Islet precursor cell (in vitro differentiated cells): Measurements from ENCODE around the gene TREML2.
A peak's percentile ranks its signal among the peaks of the same experiment; 100 is the strongest.

Experiments used
- DNase-seq: peaks from one replicate; pipeline ENCODE4 v3.0.0-alpha.2; 2018

TREML2 gene

GRCh38 chr6:41174610-41175009 lies 26.3 kb downstream of the TREML2 start:
- no peak for DNase-seq

- peak; percentile 15 for DNase-seq
Observed at GRCh38 chr6:41171908-41172307, 29.0 kb downstream of the TREML2 start.

GRCh38 chr6:41170547-41171160 lies 30.3 kb downstream of the TREML2 start:
- DNase-seq: peak; percentile 34

GRCh38 chr6:41167173-41167963 lies 33.6 kb downstream of the TREML2 start:
- peak; percentile 81 for DNase-seq

- no peak for DNase-seq
Observed at GRCh38 chr6:41164551-41165120, 36.3 kb downstream of the TREML2 start.

- peak; percentile 52 for DNase-seq
Observed at GRCh38 chr6:41163419-41163717, 37.6 kb downstream of the TREML2 start.

GRCh38 chr6:41162687-41163418 lies 38.1 kb downstream of the TREML2 start, which contains the start of gene TREM2:
TREM2 (minus strand) TSS chr6:41163116; CDS start chr6:41163082, 34 bp downstream.
- DNase-seq: peak; percentile 43

- DNase-seq: no peak
Observed at GRCh38 chr6:41161851-41162552, 38.9 kb downstream of the TREML2 start.

- no peak for DNase-seq
Observed at GRCh38 chr6:41161380-41161779, 39.6 kb downstream of the TREML2 start.

- DNase-seq: no peak
Observed at GRCh38 chr6:41160933-41161332, 40.0 kb downstream of the TREML2 start.

GRCh38 chr6:41159415-41160082 lies 41.4 kb downstream of the TREML2 start:
- no peak for DNase-seq

GRCh38 chr6:41157323-41157722 lies 43.6 kb downstream of the TREML2 start:
- no peak for DNase-seq

GRCh38 chr6:41156771-41157170 lies 44.2 kb downstream of the TREML2 start:
- no peak for DNase-seq

- no peak for DNase-seq
Observed at GRCh38 chr6:41156001-41156400, 44.9 kb downstream of the TREML2 start.

- no peak for DNase-seq
Observed at GRCh38 chr6:41155132-41155805, 45.7 kb downstream of the TREML2 start.

GRCh38 chr6:41153992-41154625 lies 46.8 kb downstream of the TREML2 start, which contains the start of gene TREML1:
TREML1 (minus strand) TSS chr6:41154347; CDS start chr6:41154288, 59 bp downstream.
- no peak for DNase-seq

- DNase-seq: no peak
Observed at GRCh38 chr6:41153451-41153850, 47.5 kb downstream of the TREML2 start.

- no peak for DNase-seq
Observed at GRCh38 chr6:41150671-41151070, 50.3 kb downstream of the TREML2 start.

GRCh38 chr6:41147917-41148316 lies 53.0 kb downstream of the TREML2 start:
- no peak for DNase-seq
